ENCODE results near the gene CLEC16A. TPM values are rescaled to one million over a fixed set of nuclear protein-coding genes. Genes with fewer than 3 reads are reported as not detected.

CLEC16A gene
- total and polyA plus RNA-seq, 9 of the 15 experiments (the other 6 are each of a cell fraction or from before 2014, with no cell fraction given): 1.00 to 22.3 (median 10.0) TPM

DNA sequence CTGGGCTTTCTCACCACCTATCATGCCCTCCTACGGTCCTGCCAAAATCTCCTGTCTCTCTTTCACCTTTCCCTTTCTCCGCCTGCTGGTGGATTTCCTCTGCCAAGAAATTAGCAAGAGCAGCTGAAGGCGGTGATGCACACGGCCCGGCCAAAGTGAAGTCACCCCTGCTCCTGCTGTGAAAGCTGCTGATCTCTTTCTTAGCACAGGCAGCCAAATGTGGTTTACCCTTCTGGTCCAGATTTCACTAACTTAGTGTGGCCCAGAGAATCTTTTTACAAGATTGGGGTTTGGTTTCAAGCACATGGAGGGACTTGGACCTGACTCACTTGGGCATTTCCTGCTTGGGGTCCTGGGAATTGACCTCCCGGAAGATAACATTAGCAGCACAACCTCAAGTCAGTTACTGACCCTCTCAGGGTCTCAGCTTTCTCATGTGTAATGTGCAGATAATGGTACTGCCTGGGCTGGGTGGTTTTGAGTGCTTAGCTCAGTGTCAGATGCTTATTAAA, 155.9 kb downstream of the CLEC16A start (continued):
- no peak for TF ChIP-seq NKRF (IDR thresholded peaks at IDR 0.05; ENCODE audit: borderline replicate concordance)
- no peak for TF ChIP-seq ZSCAN32 (CRISPR knock-in tag; IDR thresholded peaks at IDR 0.05)
- peak; percentile 93 for TF ChIP-seq HDAC2 (IDR thresholded peaks at IDR 0.05)
- peak; percentile 59; the same call in 1 of the 2 replicates for TF ChIP-seq ZNF584 (CRISPR knock-in tag; IDR thresholded peaks at IDR 0.05; ENCODE audit: low read depth)
- TF ChIP-seq DDX20 (tag; IDR thresholded peaks at IDR 0.05; ENCODE audit: low read depth): no peak
- TF ChIP-seq ZNF146 (CRISPR knock-in tag; IDR thresholded peaks at IDR 0.05; ENCODE audit: unreplicated experiment): no peak
- TF ChIP-seq, protein P1, sequence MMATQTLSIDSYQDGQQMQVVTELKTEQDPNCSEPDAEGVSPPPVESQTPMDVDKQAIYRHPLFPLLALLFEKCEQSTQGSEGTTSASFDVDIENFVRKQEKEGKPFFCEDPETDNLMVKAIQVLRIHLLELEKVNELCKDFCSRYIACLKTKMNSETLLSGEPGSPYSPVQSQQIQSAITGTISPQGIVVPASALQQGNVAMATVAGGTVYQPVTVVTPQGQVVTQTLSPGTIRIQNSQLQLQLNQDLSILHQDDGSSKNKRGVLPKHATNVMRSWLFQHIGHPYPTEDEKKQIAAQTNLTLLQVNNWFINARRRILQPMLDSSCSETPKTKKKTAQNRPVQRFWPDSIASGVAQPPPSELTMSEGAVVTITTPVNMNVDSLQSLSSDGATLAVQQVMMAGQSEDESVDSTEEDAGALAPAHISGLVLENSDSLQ (IDR thresholded peaks at IDR 0.05): no peak
- TF ChIP-seq, protein P2, sequence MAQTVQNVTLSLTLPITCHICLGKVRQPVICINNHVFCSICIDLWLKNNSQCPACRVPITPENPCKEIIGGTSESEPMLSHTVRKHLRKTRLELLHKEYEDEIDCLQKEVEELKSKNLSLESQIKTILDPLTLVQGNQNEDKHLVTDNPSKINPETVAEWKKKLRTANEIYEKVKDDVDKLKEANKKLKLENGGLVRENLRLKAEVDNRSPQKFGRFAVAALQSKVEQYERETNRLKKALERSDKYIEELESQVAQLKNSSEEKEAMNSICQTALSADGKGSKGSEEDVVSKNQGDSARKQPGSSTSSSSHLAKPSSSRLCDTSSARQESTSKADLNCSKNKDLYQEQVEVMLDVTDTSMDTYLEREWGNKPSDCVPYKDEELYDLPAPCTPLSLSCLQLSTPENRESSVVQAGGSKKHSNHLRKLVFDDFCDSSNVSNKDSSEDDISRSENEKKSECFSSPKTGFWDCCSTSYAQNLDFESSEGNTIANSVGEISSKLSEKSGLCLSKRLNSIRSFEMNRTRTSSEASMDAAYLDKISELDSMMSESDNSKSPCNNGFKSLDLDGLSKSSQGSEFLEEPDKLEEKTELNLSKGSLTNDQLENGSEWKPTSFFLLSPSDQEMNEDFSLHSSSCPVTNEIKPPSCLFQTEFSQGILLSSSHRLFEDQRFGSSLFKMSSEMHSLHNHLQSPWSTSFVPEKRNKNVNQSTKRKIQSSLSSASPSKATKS (CRISPR knock-in tag; IDR thresholded peaks at IDR 0.05): no peak
- TF ChIP-seq, protein P3, sequence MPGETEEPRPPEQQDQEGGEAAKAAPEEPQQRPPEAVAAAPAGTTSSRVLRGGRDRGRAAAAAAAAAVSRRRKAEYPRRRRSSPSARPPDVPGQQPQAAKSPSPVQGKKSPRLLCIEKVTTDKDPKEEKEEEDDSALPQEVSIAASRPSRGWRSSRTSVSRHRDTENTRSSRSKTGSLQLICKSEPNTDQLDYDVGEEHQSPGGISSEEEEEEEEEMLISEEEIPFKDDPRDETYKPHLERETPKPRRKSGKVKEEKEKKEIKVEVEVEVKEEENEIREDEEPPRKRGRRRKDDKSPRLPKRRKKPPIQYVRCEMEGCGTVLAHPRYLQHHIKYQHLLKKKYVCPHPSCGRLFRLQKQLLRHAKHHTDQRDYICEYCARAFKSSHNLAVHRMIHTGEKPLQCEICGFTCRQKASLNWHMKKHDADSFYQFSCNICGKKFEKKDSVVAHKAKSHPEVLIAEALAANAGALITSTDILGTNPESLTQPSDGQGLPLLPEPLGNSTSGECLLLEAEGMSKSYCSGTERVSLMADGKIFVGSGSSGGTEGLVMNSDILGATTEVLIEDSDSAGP (CRISPR knock-in tag; IDR thresholded peaks at IDR 0.05): no peak
- TF ChIP-seq TCF7L2 (IDR thresholded peaks at IDR 0.05; ENCODE audit: low read depth, low read length): 0 out of 2 replicates have a peak, but pooled peaks have one; percentile 17
- TF ChIP-seq SIN3A (IDR thresholded peaks at IDR 0.05; ENCODE audit: borderline replicate concordance in 2 of 2, control insufficient read depth in 1 of 2, low read depth in 2 of 2, low read length in 2 of 2): peak in 1 of 2 experiments; percentile 17; a peak in 1 of 4 replicates
- TF ChIP-seq HMGN3 (IDR thresholded peaks at IDR 0.05; ENCODE audit: borderline replicate concordance, extremely low read depth, insufficient read length, low read depth, low read length): no peak
- TF ChIP-seq SMARCA4 (IDR thresholded peaks at IDR 0.05): peak; percentile 88
- TF ChIP-seq HCFC1 (IDR thresholded peaks at IDR 0.05; ENCODE audit: low read depth, low read length): no peak
- TF ChIP-seq, protein P4, sequence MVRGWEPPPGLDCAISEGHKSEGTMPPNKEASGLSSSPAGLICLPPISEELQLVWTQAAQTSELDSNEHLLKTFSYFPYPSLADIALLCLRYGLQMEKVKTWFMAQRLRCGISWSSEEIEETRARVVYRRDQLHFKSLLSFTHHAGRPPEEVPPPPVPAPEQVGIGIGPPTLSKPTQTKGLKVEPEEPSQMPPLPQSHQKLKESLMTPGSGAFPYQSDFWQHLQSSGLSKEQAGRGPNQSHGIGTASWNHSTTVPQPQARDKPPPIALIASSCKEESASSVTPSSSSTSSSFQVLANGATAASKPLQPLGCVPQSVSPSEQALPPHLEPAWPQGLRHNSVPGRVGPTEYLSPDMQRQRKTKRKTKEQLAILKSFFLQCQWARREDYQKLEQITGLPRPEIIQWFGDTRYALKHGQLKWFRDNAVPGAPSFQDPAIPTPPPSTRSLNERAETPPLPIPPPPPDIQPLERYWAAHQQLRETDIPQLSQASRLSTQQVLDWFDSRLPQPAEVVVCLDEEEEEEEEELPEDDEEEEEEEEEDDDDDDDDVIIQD (CRISPR knock-in tag; IDR thresholded peaks at IDR 0.05): no peak
- no peak for TF ChIP-seq ZNF3 (CRISPR knock-in tag; IDR thresholded peaks at IDR 0.05)
- no peak for TF ChIP-seq ZNF57 (CRISPR knock-in tag; IDR thresholded peaks at IDR 0.05)

Measured in K562 (cell line).